T follicular helper cell (primary cell): Measurements from ENCODE around the gene GMIP.

ENCODE experiments used
- DNase-seq: peaks from one replicate; pipeline ENCODE4 v3.0.0-alpha.2; 2020; ENCODE audit warnings: low read depth

The GMIP gene

DNA sequence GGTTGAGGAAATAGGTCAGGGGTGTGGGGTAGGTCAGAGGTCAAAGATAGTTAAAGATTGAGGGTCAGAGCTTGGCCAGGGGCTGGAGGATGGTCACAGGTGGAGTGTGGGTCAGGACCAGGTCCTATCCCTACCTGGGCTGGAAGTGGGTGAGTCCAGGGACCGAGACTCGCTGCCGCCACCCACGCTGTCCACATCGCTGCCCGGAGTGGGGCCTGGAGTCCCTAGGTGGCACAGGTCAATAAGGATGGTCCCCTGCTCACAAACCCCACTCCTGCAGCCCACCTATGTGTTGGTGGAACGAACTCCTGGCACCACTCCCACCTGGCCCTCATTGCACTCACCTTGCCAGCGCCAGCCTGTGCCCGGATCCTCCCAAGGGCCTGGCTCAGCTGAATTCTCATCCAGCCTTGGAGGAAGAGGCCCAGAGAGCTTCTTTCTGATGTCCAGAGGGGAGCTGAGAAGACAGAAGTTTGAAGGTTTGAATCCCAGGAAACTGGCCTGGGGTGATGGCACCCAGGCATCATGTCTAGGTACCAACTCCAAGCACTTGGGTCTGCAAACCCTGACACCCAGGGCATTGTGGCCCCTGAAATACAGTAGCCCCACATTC, 6.8 kb downstream of the GMIP start:
- DNase-seq = no peak

DNA sequence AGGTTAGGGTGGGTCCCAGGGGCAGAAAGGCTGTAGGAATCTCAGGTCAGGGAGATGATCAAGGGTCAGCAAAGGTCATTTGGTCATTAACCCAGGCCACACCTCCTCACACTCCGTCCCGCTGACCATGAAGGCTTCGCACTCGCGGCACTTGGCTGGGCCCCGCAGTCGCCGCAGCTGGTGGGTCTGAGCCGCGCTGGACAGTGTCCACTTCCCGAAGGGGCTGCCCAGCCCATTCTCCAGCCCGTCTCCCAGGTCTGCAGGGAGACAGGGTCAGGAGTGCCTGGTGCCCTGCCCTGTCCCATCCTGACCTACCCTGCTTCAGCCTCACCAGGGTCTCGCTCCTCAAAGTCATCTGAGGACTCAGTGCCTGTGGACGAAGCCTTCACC, 8.1 kb downstream of the GMIP start:
- DNase-seq = no peak

DNA sequence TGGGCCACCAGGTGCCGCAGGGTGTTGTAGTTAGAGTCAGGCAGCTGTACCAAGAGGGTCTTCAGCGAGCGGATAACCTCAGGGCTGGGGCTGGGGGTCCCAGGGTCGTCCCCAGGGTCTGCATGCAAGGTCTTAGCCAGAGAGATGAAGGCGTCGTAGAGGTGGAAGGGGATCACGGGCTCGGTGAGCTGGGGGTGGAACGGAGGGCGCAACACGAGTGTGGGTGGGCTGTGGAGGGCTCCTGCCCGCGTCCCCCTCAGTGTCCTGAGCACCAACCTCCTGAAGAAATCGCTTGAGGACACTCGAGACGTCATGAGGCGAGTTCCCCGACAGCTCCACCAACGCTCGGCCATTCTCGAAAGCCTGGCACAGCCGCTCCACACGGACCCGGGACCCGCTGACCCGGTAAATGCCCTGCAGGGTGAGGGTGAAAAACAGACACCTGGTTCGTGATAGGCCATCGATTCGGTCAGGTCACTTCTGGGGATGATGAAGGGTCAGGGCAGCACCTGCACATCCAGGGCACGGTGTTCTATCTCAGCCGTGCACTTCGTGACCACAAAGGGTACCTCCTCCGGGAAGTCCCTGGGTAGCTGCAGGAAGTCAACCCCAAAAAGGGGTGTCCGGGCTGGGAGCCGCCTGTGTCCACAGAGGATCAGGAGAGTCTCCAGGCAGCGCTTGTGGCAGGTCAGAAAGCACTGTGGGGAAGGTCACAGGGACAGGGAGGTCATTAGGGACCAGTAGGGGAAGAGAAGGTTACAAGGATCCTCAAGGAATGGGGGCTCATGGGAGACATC, 8.7 kb downstream of the GMIP start:
- DNase-seq = no peak

DNA sequence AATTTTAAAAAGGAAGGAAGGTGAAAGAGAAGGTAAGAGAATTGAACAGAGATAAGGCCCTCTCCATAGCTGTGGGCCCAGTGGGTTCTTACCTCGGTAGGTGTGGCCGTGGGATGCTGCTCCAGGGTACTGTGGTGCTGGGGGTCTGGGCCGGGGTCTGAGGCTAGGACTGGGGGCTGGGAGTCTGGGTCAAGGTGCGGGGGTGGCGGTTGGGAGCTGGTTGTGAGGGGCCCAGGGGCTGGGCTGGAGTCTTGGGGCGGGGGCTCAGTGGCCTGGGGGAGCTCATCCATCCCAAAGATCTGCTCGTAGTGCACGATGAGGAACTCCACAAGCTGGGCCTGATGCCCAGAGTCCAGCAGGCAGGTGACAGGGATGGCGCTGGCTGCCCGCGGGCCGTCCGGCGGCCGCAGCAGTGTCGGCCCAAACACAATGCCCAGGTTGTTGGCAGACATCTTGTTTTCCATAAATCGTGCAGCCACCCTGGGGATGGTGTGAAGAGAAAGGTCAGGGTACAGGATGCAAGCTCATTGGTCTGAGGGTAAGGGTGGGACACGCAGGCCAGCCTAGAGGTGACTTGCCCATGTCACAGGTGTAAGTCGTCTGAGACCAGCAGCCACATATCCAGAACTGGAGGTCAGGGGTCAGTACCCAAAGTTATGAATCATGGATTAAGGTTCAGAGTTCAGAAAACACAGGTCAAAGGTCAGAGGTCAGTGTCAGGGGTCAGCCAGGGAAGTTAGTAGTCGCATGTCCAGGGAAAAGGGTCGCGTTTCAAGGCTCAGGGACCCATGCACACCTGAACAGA, 9.5 kb downstream of the GMIP start:
- DNase-seq = no peak

GRCh38 chr19:19632661-19633060, 10.8 kb downstream of the GMIP start:
- no peak for DNase-seq

GRCh38 chr19:19631346-19631745, 12.1 kb downstream of the GMIP start:
- DNase-seq = no peak

GRCh38 chr19:19630426-19630825, 13.0 kb downstream of the GMIP start:
- DNase-seq = no peak

- DNase-seq = no peak
These were observed 13.4 kb downstream of the GMIP start for GRCh38 chr19:19630062-19630414.

GRCh38 chr19:19628501-19629134, 14.8 kb downstream of the GMIP start:
- peak; percentile 30 for DNase-seq

- DNase-seq = peak; percentile 76
These were observed 15.6 kb downstream of the GMIP start, which contains the start of gene LPAR2 for GRCh38 chr19:19627621-19628500. Gene LPAR2, minus strand, starts transcription at chr19:19628220. Its CDS starts 945 bp downstream, at chr19:19627275.

DNA sequence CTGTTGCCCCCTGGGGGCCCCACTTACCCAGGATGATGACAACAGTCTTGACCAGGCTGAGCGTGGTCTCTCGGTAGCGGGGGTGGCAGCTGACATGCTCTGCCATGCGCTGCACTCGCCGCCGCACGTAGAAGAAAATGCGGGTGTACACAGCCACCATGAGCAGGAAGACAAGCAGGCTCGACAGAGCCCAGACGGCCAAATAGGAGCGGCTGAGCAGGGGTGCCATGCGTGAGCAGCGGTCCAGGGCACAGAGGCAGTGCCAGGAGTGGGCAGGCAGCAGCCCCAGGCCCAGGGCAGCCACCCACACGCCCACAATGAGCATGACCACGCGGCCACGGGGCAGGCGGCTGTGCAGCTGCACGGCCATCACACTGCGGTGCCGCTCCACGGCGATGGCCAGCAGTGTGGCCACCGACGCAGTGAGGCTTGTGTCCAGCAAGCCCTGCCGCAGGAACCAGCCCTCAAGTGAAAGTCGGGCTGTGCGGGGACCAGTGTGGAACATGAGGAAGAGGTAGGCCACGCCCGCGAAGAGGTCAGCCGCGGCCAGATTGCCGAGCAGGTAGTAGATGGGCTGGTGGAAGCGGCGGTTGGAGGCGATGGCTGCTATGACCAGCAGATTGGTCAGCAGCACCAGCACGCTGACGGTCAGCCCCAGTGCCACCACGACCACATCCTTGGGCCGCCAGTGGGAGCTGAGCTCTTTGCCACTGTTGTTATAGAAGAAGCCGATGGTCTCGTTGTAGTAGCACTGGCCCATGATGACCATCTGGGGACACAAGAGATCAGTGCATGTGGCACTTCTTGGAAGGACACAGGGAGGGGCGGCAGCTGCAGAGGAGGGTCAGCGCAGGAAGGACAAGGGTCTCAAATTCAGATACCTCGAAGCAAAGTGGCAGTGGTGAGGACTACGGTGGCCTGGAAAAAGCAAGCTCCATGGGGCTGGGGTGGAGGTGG, 16.7 kb downstream of the GMIP start:
- no peak for DNase-seq

- no peak for DNase-seq
These were observed 19.4 kb downstream of the GMIP start for GRCh38 chr19:19624032-19624570.

GRCh38 chr19:19623383-19623782, 20.1 kb downstream of the GMIP start:
- DNase-seq = no peak

DNA sequence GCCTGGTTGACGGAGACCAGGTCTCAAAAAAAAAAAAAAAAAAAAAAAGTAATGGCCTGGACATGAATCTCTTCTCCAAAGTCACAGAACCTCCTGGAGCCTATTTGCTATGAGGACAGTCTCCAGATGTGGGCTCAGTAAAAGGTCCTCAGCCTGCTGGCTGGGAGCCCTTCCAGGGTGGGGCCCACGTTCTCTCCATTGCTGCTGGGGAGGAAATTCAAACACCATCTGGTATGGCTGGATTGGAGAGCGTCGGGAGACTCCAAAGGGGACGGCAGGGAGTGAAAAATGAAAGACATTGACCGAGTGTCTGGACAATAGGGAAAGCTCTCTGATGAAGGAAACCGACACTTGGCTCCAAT, 23.6 kb downstream of the GMIP start:
- DNase-seq = no peak

GRCh38 chr19:19619181-19619848, 24.1 kb downstream of the GMIP start:
- no peak for DNase-seq

DNA sequence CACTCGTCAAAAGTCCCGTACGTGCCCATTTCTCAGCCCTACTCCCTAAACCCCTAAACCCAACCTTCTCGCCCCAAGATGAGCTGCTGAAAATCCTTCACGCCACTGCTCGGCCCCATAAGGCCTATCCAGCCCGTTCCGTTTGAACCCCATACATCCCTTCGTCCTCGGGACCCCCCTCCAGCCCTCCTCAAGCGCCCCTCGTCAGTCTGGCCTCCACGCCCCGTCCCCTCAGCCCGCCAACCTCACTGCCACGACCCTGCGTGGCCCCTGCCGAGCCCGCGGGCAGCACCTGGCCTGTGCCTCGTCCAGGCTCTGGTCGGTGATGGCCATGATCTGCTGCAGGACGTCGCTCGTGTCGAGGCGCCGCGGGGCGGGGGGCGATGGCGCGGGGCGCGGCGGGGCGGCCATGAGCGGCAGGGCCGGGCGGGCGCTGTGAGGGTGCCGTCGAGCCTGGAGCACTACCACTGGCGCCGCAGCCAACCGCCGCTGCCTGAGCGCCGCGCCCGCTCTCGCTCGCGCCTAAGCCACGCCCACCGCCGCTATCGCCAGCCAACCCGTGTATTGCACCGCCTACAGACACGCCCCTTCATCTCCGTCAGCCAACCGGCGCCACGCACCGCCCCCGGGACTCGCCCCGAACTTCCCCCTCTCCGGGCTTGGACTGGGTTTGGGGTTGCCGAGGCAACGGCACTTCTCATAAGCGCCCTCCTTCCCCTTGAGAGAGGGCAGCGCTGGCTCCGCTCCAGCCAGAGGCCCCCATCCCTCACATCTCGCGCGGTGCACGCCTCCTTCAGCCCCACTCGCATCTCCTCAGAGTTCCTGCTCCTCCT, 25.0 kb downstream of the GMIP start, which contains the start of gene PBX4:
Gene PBX4 (minus strand): TSS at position 469 of the 833 bp plus-strand sequence. CDS start 58 bp downstream, at position 411.
- DNase-seq = peak; percentile 99

DNA sequence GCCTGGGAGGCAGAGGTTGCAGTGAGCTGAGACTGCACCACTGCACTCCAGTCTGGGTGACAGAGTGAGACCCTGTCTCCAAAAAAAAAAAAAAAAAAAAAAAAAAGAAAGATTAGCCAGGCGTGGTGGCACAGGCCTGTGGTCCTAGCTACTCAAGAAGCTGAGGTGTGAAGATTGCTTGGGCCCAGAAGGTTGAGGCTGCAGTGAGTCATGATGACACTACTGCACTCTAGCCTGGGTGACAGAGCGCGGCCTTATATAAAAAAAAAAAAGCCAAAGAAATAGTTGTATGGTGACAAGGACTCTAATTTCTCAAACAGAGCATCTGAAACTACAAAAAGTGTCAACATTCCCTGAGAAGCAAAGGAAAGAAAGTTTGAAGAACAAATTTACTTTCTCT, 28.4 kb downstream of the GMIP start:
- DNase-seq = no peak

- no peak for DNase-seq
These were observed 30.0 kb downstream of the GMIP start for GRCh38 chr19:19613506-19613905.
